ENCODE results near the gene AQP7.
"Not testable (repeated sequence)": the region's sequence is repeated elsewhere in the genome, so short reads cannot be mapped to it uniquely, and the experiment has no call there.

The AQP7 gene

DNA sequence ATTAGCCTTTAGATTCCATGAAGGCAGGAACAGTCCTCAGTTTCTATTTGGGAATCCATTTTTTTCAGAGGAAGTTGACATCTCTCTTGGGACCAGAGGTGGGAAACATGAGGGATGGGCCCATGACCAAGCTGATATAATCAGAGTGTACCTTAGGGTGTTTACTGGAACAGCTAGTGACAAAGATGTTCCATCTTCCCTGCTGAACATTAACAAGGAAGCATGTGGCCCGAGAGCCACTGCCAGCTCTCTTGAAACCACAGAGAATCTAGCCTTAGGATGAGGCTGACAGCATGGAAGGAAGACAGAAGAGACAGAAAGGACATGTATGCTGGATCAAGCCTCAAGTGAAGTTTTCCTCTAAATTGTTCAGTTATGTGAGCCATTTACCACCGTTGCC lies 29.1 kb upstream of the AQP7 start:
- DNase-seq, result no peak

GRCh38 chr9:33430942-33431341 lies 28.6 kb upstream of the AQP7 start:
- no peak for DNase-seq

DNA sequence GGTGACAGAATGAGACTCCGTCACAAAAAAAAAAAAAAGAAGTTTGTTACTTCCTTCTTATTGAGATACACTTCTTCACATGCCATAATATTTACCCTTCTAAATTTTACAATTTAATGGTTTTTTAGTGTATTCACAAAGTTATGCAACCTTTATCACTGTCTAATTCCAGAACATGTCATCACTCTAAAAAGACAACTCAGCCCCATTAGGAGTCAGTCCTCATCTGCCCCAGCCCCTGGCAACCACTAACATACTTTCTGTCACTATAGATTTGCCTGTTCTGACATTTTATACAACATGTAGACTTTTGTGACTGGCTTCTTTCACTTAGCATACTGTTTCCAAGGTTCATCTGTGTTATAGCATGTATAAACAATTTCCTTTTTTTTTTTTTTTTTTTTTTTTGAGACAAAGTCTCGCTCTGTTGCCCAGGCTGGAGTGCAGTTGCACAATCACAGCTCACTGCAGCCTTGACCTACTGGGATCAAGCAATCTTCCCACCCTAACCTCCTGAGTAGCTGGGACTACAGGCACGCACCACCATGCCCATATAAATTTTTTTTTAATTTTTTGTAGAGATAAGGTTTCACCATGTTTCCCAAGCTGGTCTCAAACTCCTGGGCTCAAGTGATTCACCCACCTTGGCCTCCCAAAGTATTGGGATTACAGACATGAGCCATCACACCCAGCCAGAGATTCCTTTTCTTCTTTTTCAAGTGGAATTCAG lies 27.1 kb upstream of the AQP7 start:
- no peak for DNase-seq

DNA sequence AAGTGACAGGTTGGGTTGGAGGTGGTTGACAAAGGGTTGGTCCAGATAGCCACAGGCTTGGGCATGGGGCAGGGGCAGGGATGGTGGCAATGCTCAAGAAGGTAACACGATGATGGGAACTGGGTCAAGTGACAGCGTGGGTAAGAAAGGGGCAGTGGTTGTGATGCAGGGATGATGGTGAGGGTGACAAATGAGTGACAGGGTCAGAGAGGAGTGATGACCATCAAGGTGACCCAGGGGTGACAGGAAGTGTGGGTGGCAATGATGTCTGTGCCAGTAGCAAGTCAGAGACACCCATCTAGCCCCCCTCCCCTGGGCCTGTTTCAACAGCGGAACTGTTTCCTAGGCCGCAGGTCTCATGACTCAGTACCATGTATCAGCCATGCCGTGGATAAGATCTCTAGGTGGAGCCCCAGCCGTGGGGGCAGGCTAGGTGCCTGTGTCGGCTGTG lies 24.5 kb upstream of the AQP7 start:
- DNase-seq, result no peak

GRCh38 chr9:33425128-33425533 lies 22.8 kb upstream of the AQP7 start:
- no peak for DNase-seq

GRCh38 chr9:33424492-33424891 lies 22.1 kb upstream of the AQP7 start:
- DNase-seq, result not testable (repeated sequence)

DNA sequence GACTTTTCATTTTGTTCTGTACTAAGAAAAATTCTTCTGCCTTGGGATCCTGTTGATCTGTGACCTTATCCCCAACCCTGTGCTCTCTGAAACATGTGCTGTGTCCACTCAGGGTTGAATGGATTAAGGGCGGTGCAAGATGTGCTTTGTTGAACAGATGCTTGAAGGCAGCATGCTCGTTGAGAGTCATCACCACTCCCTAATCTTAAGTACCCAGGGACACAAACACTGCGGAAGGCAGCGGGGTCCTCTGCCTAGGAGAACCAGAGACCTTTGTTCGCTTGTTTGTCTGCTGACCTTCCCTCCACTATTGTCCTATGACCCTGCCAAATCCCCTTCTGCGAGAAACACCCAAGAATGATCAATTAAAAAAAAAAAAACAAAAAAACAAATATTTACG lies 21.7 kb upstream of the AQP7 start:
- not testable (repeated sequence) for DNase-seq

DNA sequence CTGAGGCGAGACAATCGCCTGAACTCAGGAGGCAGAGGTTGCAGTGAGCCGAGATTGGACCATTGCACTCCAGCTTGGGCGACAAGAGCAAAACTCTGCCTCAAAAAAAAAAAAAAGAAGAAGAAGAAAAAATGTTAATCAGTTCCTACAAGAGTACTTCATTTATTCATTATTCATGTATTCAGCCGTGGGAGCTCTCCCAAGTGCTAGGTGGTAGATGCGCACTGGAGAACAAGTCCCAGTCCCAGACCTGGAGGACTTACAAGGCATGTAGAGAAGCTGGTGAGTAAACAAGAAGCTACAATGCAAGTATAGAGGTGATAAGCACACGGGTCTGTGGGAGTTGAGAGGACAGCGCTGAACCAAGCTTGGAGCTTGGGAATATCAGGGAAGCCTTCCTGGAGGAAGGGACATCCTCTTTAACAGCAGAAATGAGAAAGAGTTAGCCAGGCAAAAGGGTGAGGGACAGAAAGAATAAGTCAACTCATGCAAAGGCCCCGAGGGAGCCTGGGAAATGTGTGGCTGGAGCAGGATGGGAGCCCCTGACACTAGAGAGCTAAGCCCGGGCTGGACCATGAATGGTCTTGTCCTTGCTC lies 17.4 kb upstream of the AQP7 start:
- no peak for DNase-seq

GRCh38 chr9:33418090-33418489 lies 15.7 kb upstream of the AQP7 start:
- DNase-seq, result no peak

DNA sequence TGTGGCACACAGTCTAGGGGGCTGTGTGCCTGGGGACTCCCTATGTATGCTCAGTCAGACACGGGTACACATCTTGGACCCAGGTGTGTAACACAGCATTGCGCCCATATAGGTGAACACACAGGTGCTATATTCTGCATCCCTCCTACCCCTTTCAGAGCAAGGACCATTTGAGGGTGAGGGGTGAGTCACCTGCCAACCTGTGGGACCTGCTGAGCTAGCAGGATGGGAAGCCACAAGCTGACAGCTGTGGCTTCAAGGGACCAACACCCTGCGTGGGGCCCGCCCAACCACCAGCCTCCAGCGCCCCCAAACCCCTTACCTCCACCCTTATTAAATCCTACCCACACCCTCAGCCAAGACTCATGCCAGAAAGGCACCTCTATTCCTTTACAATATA lies 14.6 kb upstream of the AQP7 start:
- DNase-seq, result no peak

DNA sequence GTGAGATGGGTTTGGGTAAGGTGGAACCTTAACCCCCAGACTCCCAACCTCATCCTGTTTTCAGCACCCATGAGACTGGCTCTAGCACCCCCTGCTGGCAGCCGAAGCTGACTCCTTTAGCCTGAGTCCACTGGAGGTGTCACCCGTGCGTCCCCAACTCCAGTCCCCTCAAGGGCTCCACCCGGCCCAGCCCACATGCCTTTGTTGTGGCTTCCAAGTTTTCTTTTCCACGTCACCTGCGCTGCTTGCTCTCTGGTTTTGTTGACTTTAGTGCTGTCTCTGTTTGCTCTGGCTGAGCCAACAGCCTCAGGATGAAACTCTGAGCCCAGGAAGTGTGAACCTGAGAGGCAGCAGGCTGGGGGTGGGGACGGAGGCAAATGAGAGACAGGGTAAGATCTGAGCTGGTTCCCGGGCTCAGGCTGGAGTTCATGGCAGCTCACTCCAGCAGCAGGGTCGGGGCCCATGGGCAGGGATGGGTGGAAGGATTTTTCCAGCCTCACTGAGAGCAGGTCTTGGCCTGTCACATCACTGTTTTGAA lies 13.2 kb upstream of the AQP7 start:
- DNase-seq, result no peak

DNA sequence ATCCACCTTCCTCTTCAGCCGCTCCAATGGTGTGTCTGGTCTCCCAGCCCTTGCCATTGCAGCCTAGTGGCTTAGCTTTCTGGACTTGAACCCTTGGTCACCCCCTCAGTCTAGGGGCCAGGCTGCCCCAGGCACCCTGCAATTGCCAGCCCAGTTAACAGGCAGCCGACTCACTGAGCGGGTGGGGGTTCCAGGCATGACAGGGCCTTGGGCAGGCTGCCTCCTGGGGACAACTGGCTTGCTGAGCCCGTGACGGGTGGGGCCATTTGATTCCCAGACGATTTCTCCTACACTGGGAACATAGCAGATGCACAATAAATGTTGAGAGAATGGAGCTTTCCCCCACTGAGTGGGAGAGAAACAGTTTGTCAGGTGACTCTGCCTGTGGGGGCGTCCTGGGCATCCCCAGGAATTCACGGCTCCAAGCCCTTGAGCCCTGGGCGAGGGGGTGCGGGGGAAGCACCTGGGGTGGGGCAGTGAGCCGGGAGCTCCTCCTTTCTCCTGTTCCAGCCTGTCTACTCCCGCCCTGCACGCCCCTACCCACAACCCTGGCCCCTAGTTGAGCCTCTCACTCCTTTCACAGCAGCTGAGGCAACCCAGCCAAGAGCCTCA lies 12.6 kb upstream of the AQP7 start:
- no peak for DNase-seq

DNA sequence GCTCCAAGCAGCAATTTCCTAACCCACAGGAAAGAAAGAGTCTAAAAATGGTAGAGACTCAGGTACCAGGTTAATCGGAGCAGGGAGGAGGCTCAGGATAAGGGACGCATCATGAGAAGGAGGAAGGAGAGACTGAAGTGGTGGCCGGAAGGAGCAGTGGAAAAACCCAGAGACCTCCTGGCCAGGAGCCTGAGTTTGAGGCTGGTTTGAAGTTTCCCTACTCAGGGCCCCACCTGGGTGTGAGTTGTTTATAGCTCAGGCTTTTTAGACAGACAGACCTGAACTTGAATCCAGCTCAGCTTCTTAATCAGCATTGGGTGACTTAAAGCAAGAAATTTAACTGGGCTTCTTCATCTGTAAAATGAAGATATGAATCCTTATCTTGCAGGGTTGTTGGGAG lies 11.9 kb upstream of the AQP7 start:
- DNase-seq, result no peak

GRCh38 chr9:33408087-33408486 lies 5.7 kb upstream of the AQP7 start:
- no peak for DNase-seq

DNA sequence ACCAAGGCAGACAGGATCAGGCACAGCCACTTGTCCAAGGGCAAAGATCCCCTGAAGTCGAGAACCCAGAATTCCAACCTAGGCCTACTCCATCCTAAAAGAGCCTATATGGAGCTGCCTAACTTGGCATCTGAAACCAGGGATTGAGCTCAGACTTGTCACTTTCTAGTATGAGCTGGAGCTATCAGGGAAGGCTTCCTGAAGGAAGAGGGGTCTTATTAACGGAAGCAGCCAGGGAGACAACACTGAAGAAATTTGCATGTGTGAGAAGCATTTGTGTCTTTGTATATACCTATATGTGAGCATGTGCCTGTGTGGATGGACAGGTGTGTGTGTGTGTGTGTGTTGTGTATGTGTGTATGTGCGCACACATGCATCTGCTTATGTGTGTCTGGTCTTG lies 4.7 kb upstream of the AQP7 start:
- no peak for DNase-seq

- no peak for DNase-seq
Measured at GRCh38 chr9:33404788-33405362, 2.5 kb upstream of the AQP7 start.

DNA sequence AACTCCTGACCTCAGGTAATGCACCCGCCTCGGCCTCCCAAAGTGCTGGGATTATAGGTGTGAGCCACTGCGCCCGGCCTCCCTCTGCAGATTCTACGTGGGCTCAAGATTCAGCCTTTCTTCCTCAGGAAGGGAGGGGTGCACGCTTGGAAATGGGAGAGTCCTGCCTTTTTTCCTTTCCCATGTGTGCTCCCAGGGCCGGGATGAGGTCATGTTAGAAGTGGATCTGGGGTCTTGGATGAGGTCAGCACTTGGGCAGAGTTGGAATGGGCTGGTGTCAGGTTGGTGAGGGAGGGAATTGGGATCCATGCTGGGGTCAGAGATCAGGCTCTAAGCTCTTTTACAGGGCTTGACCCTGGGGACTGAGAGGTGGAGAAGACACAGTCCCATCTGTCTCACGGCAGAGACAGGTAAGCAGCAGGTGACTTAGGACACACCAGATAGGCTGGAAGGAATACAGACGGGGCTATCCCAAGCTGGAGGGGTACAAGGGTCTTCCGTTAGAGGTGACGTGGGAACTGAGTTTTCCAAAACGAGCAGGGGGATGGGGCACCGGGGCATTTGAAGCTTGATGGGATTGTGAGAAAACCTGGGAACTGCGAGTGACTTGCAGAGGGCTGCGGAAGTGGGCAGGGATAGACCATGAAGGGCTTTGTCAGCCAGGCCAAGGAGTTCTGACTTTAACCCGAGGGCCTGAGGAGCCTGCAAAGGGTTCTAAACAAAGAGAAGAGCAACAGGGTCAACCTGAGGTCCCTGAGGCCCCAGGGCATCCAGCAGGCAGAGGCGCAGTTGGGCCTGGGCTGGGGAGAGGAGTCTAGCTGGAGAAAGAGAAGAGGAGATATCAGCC lies 1.8 kb upstream of the AQP7 start:
- DNase-seq, result no peak

GRCh38 chr9:33401809-33402208 lies 559 bp downstream of the AQP7 start:
- not testable (repeated sequence) for DNase-seq

DNA sequence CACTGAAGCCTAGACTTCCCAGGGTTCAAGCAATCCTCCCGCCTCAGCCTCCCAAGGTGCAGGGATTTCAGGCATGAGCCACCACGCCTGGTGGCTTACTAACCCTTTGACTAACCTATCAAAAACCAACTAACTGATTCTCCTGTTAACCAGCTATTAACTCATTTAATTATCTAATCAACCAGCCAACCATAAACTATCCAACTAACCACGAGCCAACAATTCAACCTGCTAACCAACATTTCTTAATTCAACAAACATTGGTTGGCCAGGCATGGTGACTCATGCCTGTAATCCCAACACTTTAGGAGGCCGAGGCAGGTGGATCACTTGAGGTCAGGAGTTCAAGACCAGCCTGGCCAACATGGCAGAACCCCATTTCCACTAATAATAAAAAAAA lies 3.3 kb downstream of the AQP7 start:
- DNase-seq, result not testable (repeated sequence)

GRCh38 chr9:33397801-33398200 lies 4.6 kb downstream of the AQP7 start:
- DNase-seq, result not testable (repeated sequence)

DNA sequence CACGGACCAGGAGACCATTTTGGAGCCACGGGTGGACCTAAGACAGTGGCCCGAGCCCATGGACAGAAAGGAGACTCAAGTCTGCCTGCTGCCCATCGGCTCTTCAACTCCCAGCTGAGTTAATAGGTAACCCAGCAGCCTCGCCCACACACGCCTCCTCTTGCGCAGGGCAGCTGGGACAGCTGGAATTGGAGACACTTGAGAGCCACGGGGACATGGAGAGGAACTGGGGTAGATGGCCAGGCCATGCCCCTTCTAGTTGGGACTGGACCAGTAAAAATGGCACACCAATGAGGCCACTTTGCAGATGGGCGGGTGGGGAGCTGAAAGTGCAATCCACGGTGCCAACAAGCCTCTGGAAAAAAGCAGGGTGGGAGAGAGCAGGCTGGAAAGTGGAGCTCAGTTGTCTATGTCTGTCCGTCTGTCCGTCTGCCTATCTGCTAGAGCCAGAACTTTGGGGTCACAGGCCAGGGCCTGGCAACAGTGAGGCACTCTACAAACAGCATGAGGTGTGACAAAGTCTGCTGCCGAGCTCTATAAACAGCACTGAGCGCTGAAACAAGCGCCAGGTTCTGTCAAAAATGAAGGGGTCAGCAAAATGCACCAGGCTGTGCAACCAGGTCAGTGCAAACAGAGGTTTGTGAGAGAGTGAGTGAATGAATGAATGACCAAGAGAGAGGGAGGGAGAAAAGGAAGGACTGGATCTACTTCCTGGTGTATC lies 7.0 kb downstream of the AQP7 start:
- DNase-seq, result not testable (repeated sequence)

DNA sequence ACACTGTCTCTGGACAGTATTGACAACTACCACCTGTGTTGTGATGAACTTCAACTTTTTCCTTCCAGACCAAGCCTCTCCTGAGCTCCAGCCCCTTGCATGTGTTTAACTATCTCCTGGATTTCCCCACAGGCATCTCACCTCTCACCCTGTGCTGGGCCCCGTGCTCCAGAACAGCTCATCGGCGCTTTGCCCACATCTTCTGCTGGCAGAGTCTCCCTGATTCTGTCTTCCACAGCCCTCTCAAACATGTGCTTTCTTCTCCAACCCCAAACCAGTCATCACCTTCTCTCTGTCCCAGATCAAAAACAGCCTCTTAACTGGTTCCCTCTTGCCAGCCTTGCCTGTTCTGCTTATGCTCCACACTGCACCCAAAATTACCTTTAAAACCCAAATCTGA lies 8.4 kb downstream of the AQP7 start:
- DNase-seq, result not testable (repeated sequence)
